Testis (tissue), 3 donors: ENCODE results near the gene SLC25A25. TPM values are rescaled to one million over a fixed set of nuclear protein-coding genes. Genes with fewer than 3 reads are reported as not detected.

Experiments used
- DNase-seq: peaks from one replicate; pipeline ENCODE4 v3.0.0-alpha.2; 2019
- H3K27ac ChIP-seq, 2 donors: fragments of 200-600 bp; sonication (generic); one replicate each; pipeline ENCODE4 v1.5.1; 2019
- H3K27me3 ChIP-seq: fragments of 200-600 bp; sonication (generic); one replicate; pipeline ENCODE4 v1.5.1; 2019
- H3K36me3 ChIP-seq: fragments of 200-600 bp; sonication (generic); one replicate; pipeline ENCODE4 v1.5.1; 2017; ENCODE audit warnings: low read depth; ENCODE audit errors: missing control alignments
- H3K4me1 ChIP-seq: fragments of 200-600 bp; sonication (generic); one replicate; pipeline ENCODE4 v1.5.1; 2019
- H3K4me3 ChIP-seq, 2 donors: fragments of 200-600 bp; sonication (generic); one replicate each; pipeline ENCODE4 v1.5.1; 2017 to 2019
- H3K9me3 ChIP-seq: fragments of 200-600 bp; sonication (generic); one replicate; pipeline ENCODE4 v1.5.1; 2017
- POLR2A ChIP-seq: fragments of 450-650 bp; IDR thresholded peaks from one replicate; pipeline ENCODE4 v1.6.1; 2017; ENCODE audit warnings: antibody characterized with exemption, mild to moderate bottlenecking, moderate library complexity
- WGBS, 2 donors: methylation state at CpG; one replicate each; pipeline ENCODE4 v1.1.5; 2018; 5-methylcytosine and 5-hydroxymethylcytosine counted together
- intact Hi-C: fragments of 100-400 bp; cut with DNase I; formaldehyde crosslinking; loops from one replicate; pipeline ENCODE4 v1.15.1; 2023; ENCODE audit warnings: low total_unique reads
- polyA plus RNA-seq: library from polyadenylated mRNA; stranded (reverse); fragments of 350-450 nt; fragmentation: Illumina TruSeq; extraction: RNeasy Lipid Tissue Mini Kit (QIAGEN cat#74804); gene quantifications from one replicate; pipeline ENCODE4 v1.2.3, GENCODE V29; 2014; ENCODE audit warnings: low read depth, low replicate concordance; ENCODE audit not compliant: insufficient read depth
- total RNA-seq, 2 donors: library from RNA; depleted of rRNA; stranded (reverse); fragments of >200 nt; gene quantifications; one replicate each; pipeline ENCODE4 v1.2.3, GENCODE V29; 2016
- TF ChIP-seq, protein P1 (sequence below), 3 experiments: fragments of 450-650 bp in 2 of 3; fragments of 200-600 bp in 1 of 3; sonication (generic) in 1 of 3; IDR thresholded peaks; one replicate each; pipeline ENCODE4 v1.5.1; 2016 to 2019; ENCODE audit warnings: antibody characterized with exemption in 3 of 3, mild to moderate bottlenecking in 2 of 3, moderate library complexity in 1 of 3

SLC25A25 gene
- total and polyA plus RNA-seq, 3 donors from 2014 or later: 15.0 to 21.1 (median 19.1) TPM

DNA sequence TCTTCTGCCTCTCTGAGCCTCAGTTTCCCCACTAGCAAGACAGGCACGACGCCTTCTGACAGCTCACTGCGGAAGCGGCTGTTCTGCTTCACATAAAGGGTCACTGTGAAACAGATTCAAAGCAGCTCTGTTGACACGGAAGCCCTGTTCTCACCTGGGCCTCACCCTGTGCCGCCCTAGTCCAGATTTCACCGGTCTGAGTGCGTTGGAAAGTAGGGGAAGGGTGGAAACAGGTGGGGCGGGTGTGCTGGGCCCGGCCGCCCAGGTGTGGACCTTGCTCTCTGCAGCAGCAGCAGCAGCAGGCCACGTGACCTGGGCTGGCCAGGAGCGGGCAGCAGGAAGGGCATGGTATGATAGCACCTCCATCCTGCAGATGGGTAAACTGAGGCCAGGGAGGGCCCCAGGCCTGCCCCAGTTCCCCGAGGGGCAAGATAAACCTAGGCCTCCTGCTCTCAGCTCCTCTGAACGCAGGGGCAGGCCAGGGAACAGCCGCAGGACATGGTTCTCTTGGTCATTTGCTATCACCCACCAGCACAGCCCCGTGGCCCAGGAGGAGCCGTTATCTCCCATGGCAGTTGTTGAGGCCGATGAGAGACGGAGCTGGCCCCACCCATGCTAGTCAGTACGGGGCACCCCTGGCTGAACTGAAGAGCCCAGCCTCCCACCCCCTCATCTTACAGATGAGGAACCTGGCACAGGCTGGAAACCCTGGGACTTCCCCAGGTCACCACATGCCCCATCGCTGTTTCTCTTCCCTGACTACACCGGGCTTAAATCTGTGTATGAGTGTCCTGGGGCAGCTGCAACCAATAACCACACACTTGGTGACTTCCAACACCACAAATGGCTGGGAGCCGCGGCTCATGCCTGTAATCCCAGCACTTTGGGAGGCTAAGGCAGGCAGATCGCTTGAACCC is 47.4 kb downstream of the SLC25A25 start:
- Histone ChIP-seq H3K4me3 (no peak overlapping the region), H3K36me3 (no peaks in the 10 kb centered on the region), H3K27me3 (no peaks in the 10 kb centered on the region), H3K27ac (no peak overlapping the region), H3K9me3 (no peaks in the 10 kb centered on the region), H3K4me1 (peaks cover 3% of the 10 kb centered on the region)
- intact Hi-C loops: loop anchor here (5.0 kb wide), 1 partner anchor 173 kb away; no protein-coding TSS in a partner anchor
- DNase-seq: no peak
- no peak for TF ChIP-seq POLR2A
- TF ChIP-seq, protein P1, sequence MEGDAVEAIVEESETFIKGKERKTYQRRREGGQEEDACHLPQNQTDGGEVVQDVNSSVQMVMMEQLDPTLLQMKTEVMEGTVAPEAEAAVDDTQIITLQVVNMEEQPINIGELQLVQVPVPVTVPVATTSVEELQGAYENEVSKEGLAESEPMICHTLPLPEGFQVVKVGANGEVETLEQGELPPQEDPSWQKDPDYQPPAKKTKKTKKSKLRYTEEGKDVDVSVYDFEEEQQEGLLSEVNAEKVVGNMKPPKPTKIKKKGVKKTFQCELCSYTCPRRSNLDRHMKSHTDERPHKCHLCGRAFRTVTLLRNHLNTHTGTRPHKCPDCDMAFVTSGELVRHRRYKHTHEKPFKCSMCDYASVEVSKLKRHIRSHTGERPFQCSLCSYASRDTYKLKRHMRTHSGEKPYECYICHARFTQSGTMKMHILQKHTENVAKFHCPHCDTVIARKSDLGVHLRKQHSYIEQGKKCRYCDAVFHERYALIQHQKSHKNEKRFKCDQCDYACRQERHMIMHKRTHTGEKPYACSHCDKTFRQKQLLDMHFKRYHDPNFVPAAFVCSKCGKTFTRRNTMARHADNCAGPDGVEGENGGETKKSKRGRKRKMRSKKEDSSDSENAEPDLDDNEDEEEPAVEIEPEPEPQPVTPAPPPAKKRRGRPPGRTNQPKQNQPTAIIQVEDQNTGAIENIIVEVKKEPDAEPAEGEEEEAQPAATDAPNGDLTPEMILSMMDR (IDR thresholded peaks at IDR 0.05): no peak
- 90 to 97% methylated on average over 6 to 26 of the region's 26 CpGs for WGBS, 2 donors

DNA sequence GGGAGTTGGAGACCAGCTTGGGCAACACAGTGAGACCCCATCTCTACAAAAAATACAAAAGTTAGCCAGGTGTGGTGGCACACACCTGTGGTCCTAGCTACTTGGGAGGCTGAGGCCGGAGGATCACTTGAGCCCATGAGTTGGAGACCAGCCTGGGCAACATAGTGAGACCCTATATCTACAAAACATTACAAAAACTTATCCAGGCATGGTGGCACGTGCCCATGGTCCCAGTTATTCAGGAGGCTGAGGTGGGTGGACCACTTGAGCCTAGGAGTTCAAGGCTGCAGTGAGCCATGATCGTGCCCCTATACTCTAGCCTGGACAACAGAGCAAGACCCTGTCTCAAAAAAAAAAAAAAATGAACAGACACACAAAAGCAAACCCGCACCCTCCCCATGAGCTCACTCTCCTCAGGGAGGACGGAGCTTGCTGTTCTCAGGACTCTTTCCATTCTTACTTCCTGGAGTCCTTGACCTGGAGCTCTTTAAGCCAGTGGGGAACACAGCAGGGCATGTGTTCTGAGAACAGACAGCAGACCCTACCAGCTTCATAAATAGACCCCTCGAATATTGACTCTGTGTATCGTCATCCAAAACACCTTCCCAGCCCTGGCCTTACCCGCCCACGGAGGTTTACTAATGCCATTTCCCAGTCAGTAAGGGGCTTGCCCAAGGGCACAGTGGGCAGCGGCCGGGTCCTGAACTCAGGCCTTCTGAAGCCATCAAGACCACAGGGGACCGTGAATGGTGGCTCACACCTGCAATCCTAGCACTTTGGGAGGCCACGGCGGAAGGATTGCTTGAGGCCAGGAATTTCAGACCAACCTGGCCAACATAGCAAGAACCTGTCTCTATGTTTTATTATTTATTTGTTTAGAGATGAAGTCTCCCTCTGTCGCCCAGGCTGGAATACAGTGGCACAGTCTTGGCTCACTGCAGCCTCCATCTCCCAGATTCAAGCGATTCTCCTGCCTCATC is 48.4 kb downstream of the SLC25A25 start:
- no peak overlapping the region for H3K27ac ChIP-seq
- no peak overlapping the region for H3K4me3 ChIP-seq
- no peaks in the 10 kb centered on the region for H3K27me3 ChIP-seq
- TF ChIP-seq POLR2A: no peak
- TF ChIP-seq, protein P1 (IDR thresholded peaks at IDR 0.05): no peak
- no peak for DNase-seq
- whole genome bisulfite sequencing, 2 donors: 82% methylated on average over 15 to 16 of the region's 16 CpGs
- H3K9me3 ChIP-seq: no peaks in the 10 kb centered on the region
- intact Hi-C loops: loop anchor here (5.0 kb wide), 1 partner anchor 174 kb away; no protein-coding TSS in a partner anchor
- no peaks in the 10 kb centered on the region for H3K36me3 ChIP-seq
- H3K4me1 ChIP-seq: peaks cover 3% of the 10 kb centered on the region

DNA sequence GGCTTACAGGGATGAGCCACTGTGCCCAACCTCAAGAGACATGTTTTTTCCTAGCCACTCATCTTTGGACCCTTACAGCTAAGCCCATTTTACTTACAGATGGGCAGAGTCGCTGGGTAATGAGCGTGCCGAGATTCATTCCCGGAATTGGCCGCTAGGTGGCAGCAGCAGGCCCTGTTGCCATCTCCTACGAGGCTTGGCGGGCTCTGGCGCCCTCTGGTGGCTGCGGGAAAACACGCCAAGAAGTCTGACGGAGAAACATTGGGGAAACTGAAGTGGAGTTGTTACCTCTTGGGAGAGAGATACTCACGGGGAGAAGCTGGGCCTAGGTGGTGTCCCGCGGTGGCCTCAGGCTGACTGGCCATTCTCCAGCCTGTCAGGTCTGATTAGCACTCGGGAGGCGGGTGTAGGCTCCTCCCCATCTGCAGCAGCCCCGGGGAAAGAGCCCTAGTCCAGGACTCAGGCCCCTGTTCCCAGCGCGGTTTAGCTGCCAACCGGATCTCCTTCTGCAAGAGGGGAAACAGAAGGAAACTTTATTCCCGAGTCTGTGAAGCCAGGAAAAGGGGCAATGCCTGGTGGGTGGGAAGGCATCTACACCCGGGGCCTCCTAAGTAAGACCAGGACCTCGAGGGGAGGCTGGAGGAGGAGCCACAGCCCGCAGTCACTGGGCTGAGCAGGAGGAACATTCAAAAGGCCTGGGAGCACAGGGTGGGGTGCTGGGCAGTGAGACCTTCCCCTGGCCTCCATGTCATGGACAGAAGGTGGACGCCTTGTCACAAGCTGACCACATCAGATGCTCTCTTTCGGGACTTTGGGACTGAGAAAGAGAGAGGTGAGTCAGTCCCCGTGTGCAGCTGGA is 49.8 kb downstream of the SLC25A25 start:
- H3K36me3 ChIP-seq: no peaks in the 10 kb centered on the region
- no peak for TF ChIP-seq POLR2A
- TF ChIP-seq, protein P1 (IDR thresholded peaks at IDR 0.05): peak; percentile 100
- no peaks in the 10 kb centered on the region for H3K27me3 ChIP-seq
- intact Hi-C loops: loop anchor here (5.0 kb wide), 1 partner anchor 176 kb away; no protein-coding TSS in a partner anchor
- peak; percentile 96 for DNase-seq
- H3K9me3 ChIP-seq: no peaks in the 10 kb centered on the region
- no peak overlapping the region for H3K27ac ChIP-seq
- whole genome bisulfite sequencing, 2 donors: 8 to 9% methylated on average over 15 to 27 of the region's 27 CpGs
- H3K4me3 ChIP-seq: peak overlapping the region in 1 of 2 donors; percentile 36
- H3K4me1 ChIP-seq: peaks cover 3% of the 10 kb centered on the region

DNA sequence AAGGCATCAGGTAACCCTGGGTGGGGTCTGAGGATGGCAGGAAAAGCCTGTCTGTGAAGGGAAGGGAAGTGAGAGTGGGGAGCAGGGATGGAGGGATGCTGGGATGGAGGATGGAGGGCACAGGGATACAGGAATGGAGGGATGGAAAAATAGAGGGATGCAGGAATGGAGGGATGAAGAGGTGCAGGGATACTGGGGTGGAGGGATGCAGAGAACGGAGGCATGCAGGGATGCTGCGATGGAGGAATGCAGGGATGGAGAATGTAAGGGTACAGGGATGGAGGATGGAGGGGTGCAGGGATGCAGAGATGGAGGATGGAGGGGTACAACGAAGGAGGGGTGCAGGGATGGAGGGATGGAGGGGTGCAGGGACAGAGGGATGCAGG is 50.4 kb downstream of the SLC25A25 start:
- Histone ChIP-seq H3K9me3 (no peaks in the 10 kb centered on the region), H3K4me1 (peaks cover 3% of the 10 kb centered on the region), H3K27ac (no peak overlapping the region), H3K4me3 (no peak overlapping the region), H3K27me3 (no peaks in the 10 kb centered on the region), H3K36me3 (no peaks in the 10 kb centered on the region)
- no peak for TF ChIP-seq POLR2A
- TF ChIP-seq, protein P1 (IDR thresholded peaks at IDR 0.05): no peak
- 34 to 36% methylated on average over 3 of the region's 3 CpGs for WGBS, 2 donors
- intact Hi-C loops: loop anchor here (5.0 kb wide), 1 partner anchor 176 kb away; no protein-coding TSS in a partner anchor
- DNase-seq: no peak
